ENCODE measurements around the gene SLC45A2.

DNA sequence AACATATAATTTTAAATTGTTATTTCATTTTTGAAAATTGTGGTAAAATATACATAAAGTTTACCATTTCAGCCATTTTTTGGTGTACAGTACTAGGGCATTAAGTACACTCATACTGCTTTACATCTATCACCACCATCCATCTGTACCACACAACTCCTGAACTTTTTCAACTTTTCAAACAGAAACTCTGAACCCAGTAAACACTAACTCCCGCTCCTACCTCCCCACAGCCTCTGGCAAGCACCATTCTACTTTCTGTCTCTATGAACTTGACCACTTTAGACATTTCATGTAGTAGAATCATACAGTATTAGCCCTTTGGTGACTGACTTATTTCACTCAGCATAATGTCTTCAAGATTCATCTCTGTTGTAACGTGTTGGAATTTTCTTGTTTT lies 8.4 kb upstream of the SLC45A2 start:
- TF ChIP-seq, protein P1, sequence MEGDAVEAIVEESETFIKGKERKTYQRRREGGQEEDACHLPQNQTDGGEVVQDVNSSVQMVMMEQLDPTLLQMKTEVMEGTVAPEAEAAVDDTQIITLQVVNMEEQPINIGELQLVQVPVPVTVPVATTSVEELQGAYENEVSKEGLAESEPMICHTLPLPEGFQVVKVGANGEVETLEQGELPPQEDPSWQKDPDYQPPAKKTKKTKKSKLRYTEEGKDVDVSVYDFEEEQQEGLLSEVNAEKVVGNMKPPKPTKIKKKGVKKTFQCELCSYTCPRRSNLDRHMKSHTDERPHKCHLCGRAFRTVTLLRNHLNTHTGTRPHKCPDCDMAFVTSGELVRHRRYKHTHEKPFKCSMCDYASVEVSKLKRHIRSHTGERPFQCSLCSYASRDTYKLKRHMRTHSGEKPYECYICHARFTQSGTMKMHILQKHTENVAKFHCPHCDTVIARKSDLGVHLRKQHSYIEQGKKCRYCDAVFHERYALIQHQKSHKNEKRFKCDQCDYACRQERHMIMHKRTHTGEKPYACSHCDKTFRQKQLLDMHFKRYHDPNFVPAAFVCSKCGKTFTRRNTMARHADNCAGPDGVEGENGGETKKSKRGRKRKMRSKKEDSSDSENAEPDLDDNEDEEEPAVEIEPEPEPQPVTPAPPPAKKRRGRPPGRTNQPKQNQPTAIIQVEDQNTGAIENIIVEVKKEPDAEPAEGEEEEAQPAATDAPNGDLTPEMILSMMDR (IDR thresholded peaks at IDR 0.05): no peak
- no peak for TF ChIP-seq ZFX (IDR thresholded peaks at IDR 0.05; ENCODE audit: borderline replicate concordance)
